Tibial nerve (tissue), 4 donors: Measurements from ENCODE around the gene PRKCE.

Source experiments
- CTCF ChIP-seq, 5 experiments: fragments of 200-600 bp in 3 of 5; fragments of 450-650 bp in 2 of 5; sonication (generic) in 3 of 5; IDR thresholded peaks; one replicate each; pipeline ENCODE4 v1.5.1; 2016 to 2019; ENCODE audit warnings: antibody characterized with exemption in 5 of 5, mild to moderate bottlenecking in 3 of 5, moderate library complexity in 2 of 5
- EP300 ChIP-seq, 2 donors: sonication (generic); formaldehyde crosslinking; IDR thresholded peaks; one replicate each; pipeline ENCODE4 v1.6.1; 2017; ENCODE audit warnings: antibody characterized with exemption in 2 of 2, mild to moderate bottlenecking in 1 of 2
- POLR2A ChIP-seq, 2 donors: fragments of 450-650 bp; IDR thresholded peaks; one replicate each; pipeline ENCODE4 v1.6.1; 2017; ENCODE audit warnings: antibody characterized with exemption in 2 of 2, mild to moderate bottlenecking in 2 of 2, moderate library complexity in 2 of 2

GRCh38 chr2:46216213-46216612 lies 564.7 kb downstream of the PRKCE start:
- TF ChIP-seq CTCF (IDR thresholded peaks at IDR 0.05): no peak
- TF ChIP-seq POLR2A (IDR thresholded peaks at IDR 0.05): no peak
- no peak for TF ChIP-seq EP300 (IDR thresholded peaks at IDR 0.05)
